Activated CD8-positive, alpha-beta T cell treated with anti-CD3 and anti-CD28 coated beads, Interleukin-2, amount 10 ng/mL, durations not matched to agents 7 days and 5 days (primary cell): Measurements from ENCODE around the gene AUP1. TPM values are rescaled to one million over a fixed set of nuclear protein-coding genes. Genes with fewer than 3 reads are reported as not detected.

ENCODE experiments used
- ATAC-seq: fragments of 150-1000 bp; cut with Tn5 transposase; one replicate; pipeline ENCODE4 v1.10.0; 2021; ENCODE audit warnings: moderate library complexity
- CTCF ChIA-PET: fragments of 350-600 bp; sonication (Branson Sonifier 250); formaldehyde crosslinking; loops from one replicate; lab custom pipeline; 2021; ENCODE audit warnings: antibody characterized with exemption; lab: Charles Lee
- POLR2A ChIA-PET: fragments of 350-600 bp; sonication (Branson Sonifier 250); formaldehyde crosslinking; loops from one replicate; lab custom pipeline; 2021; ENCODE audit warnings: antibody characterized with exemption; lab: Charles Lee
- DNase-seq: peaks from one replicate; pipeline ENCODE4 v3.0.0-alpha.2; 2020
- H3K27ac Mint-ChIP-seq: one replicate; pipeline ENCODE4 v1.8.0; 2021; ENCODE audit warnings: mild to moderate bottlenecking, mixed read lengths
- H3K27me3 Mint-ChIP-seq: one replicate; pipeline ENCODE4 v1.8.0; 2021; ENCODE audit warnings: low read depth, mixed read lengths
- H3K36me3 Mint-ChIP-seq: one replicate; pipeline ENCODE4 v1.8.0; 2021; ENCODE audit warnings: low read depth, mixed read lengths
- H3K4me1 Mint-ChIP-seq: one replicate; pipeline ENCODE4 v1.8.0; 2021; ENCODE audit warnings: low read depth, mixed read lengths
- H3K4me3 Mint-ChIP-seq: one replicate; pipeline ENCODE4 v1.8.0; 2021; ENCODE audit warnings: mild to moderate bottlenecking, mixed read lengths
- H3K9me3 Mint-ChIP-seq: one replicate; pipeline ENCODE4 v1.8.0; 2022; ENCODE audit warnings: mixed read lengths; ENCODE audit not compliant: insufficient read depth
- total RNA-seq, 2 experiments: library from RNA; stranded (reverse); gene quantifications; one replicate each; pipeline ENCODE4 v1.2.3, GENCODE V29; 2021

The AUP1 gene
- total RNA-seq, 2 experiments from 2014 or later, result 119 to 123 TPM

DNA sequence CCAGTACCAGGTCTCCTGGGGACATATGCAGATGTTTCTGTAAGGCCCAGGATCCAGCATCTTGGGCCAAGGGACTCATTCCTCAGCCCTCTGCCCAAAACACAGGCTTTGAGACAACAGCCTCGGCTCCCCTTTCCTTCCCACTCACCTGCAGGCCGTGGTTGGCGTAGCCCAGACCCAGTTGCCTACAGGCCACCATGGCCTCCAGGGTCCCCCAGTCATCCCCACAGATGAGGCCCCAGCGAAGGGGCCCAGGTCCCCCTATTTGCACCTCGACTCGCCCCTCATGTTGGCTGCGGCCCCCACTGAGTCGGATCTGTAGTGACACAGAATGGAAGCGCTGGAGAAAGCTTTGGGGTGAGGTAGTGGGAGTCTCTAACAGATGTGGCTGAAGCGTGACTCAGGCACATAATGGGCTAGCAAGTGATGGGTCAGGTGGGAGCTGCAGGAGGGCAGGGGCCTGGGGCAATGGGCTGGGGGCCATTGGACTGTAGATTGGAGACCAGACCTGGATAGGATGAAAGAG, 6.0 kb upstream of the AUP1 start:
- DNase-seq (no peak), ATAC-seq (no peak)
- Mint-ChIP-seq H3K27ac (no peak overlapping the region), H3K4me3 (no peak overlapping the region), H3K36me3 (peaks cover 24% of the 10 kb centered on the region), H3K4me1 (peaks cover 42% of the 10 kb centered on the region), H3K9me3 (no peaks in the 10 kb centered on the region), H3K27me3 (peaks cover 27% of the 10 kb centered on the region)
- ChIA-PET CTCF (interaction anchor here (4.9 kb wide), 1 partner anchor 52 kb away, joined by 74 read pairs; no protein-coding TSS in a partner anchor), POLR2A (interaction anchor here (1.5 kb wide), 1 partner anchor 54 kb away, joined by 4 read pairs; no protein-coding TSS in a partner anchor)

DNA sequence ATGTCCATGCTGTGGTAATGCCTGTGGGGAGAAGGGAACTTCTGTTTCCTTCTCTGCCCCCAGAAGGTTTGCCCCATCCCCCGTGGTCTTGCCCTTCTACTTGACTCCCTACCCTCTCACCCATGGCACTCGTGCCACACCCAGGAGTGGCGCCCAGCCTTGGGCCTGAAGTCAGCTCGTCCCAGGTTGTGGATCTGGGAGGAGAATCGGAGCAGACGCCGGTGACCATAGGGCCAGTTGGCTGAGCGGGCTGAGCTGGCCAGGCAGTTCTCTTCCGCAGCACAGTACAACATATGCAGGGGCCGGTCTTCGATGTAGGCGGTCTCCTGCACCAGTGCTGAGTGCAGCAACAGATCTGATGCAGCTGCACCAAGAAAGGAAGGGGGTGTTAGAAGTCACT, 4.9 kb upstream of the AUP1 start:
- POLR2A ChIA-PET, result no interaction called here
- no peak overlapping the region for H3K4me3 Mint-ChIP-seq
- CTCF ChIA-PET, result interaction anchor here (1.4 to 4.9 kb wide), 2 partner anchors 53 to 78 kb away, joined by 3 to 74 read pairs; no protein-coding TSS in a partner anchor
- peaks cover 25% of the 10 kb centered on the region for H3K27me3 Mint-ChIP-seq
- H3K9me3 Mint-ChIP-seq, result no peaks in the 10 kb centered on the region
- no peak overlapping the region for H3K27ac Mint-ChIP-seq
- H3K4me1 Mint-ChIP-seq, result peaks cover 39% of the 10 kb centered on the region
- no peak for DNase-seq
- H3K36me3 Mint-ChIP-seq, result peaks cover 26% of the 10 kb centered on the region
- ATAC-seq, result no peak

DNA sequence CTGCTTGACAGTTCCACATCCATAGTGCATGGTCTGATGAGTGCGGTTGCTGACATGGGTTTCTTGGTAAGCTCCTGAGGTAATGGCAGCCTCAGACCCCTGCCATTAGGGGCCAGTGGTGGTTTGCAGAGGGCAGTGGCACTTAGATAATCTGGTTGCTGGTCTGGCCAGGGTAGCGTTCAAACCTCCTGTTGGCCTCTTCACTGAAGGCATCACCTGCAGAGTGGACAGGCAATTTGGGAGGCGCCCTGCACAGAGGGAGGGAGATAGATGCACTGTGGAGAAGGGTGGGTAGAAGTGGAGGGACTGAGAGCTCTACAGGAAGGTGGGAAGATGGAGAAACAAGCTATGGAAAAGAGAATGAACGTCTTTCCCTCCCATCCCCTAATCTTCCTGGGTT, 4.0 kb upstream of the AUP1 start:
- DNase-seq (no peak), ATAC-seq (no peak)
- Mint-ChIP-seq H3K27ac (no peak overlapping the region), H3K9me3 (no peaks in the 10 kb centered on the region), H3K4me1 (peaks cover 33% of the 10 kb centered on the region), H3K4me3 (no peak overlapping the region), H3K36me3 (peaks cover 30% of the 10 kb centered on the region), H3K27me3 (peaks cover 15% of the 10 kb centered on the region)
- CTCF ChIA-PET, result interaction anchor here (1.4 to 5.0 kb wide), 5 partner anchors 12 to 77 kb away, joined by 3 to 76 read pairs (median 23); partner anchors contain the start of genes CCDC142, PCGF1 and TTC31
- POLR2A ChIA-PET, result interaction anchor here (0.6 to 1.4 kb wide), 2 partner anchors 18 to 595 kb away, joined by 4 read pairs; no protein-coding TSS in a partner anchor

GRCh38 chr2:74532222-74532621, 2.7 kb upstream of the AUP1 start:
- ATAC-seq (no peak), DNase-seq (no peak)
- H3K27ac Mint-ChIP-seq, result peak overlapping the region; percentile 46
- H3K9me3 Mint-ChIP-seq, result no peaks in the 10 kb centered on the region
- H3K4me1 Mint-ChIP-seq, result peaks cover 38% of the 10 kb centered on the region
- peak overlapping the region; percentile 95 for H3K4me3 Mint-ChIP-seq
- peaks cover 4% of the 10 kb centered on the region for H3K27me3 Mint-ChIP-seq
- CTCF ChIA-PET, result interaction anchor here (0.7 to 5.0 kb wide), 32 partner anchors 8 to 282 kb away, joined by 3 to 76 read pairs (median 5); partner anchors contain the start of genes C2orf81, CCDC142, INO80B and LBX2
- POLR2A ChIA-PET, result interaction anchor here (0.8 to 5.1 kb wide), 9 partner anchors 19 to 78 kb away, joined by 3 to 33 read pairs (median 5); partner anchors contain the start of genes CCDC142, INO80B, MRPL53 and TTC31
- peaks cover 43% of the 10 kb centered on the region for H3K36me3 Mint-ChIP-seq

DNA sequence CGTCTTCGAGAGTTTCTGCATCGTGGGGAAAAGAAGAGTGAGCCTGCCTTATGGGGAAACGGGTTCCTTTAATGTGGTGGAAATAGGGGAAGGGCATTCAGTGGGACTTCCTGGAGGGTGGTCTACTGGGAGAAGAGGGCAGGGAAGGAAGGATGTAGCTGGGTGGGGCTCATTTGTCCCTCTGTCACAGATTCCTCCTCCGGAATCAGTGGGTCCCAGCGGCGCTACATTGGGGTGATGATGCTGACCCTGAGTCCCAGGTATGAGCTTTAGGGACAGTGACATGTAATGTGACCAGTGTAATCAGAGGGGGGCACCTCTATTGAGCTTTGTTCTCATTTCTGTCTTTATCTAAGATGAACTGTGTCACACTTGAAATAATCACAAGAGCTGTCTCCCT, 2.2 kb upstream of the AUP1 start:
- DNase-seq (no peak), ATAC-seq (no peak)
- CTCF ChIA-PET, result interaction anchor here (0.7 to 5.0 kb wide), 32 partner anchors 9 to 281 kb away, joined by 3 to 76 read pairs (median 5); partner anchors contain the start of genes C2orf81, CCDC142, INO80B and LBX2
- no peaks in the 10 kb centered on the region for H3K9me3 Mint-ChIP-seq
- H3K4me1 Mint-ChIP-seq, result peaks cover 41% of the 10 kb centered on the region
- H3K27ac Mint-ChIP-seq, result peak overlapping the region; percentile 46
- POLR2A ChIA-PET, result interaction anchor here (0.8 to 5.1 kb wide), 14 partner anchors 8 to 77 kb away, joined by 3 to 33 read pairs (median 6); partner anchors contain the start of genes CCDC142, INO80B, MRPL53 and TTC31
- peaks cover 48% of the 10 kb centered on the region for H3K36me3 Mint-ChIP-seq
- H3K4me3 Mint-ChIP-seq, result peak overlapping the region; percentile 95
- H3K27me3 Mint-ChIP-seq, result no peaks in the 10 kb centered on the region

- ATAC-seq, result peak; percentile 24
- peak overlapping the region; percentile 93 for H3K27ac Mint-ChIP-seq
- peaks cover 50% of the 10 kb centered on the region for H3K4me1 Mint-ChIP-seq
- ChIA-PET POLR2A (interaction anchor here (0.6 to 5.1 kb wide), 24 partner anchors 8 to 383 kb away, joined by 3 to 33 read pairs (median 5); partner anchors contain the start of genes CCDC142, INO80B, MOB1A and MRPL53), CTCF (interaction anchor here (0.7 to 5.0 kb wide), 23 partner anchors 11 to 259 kb away, joined by 3 to 76 read pairs (median 7); partner anchors contain the start of genes CCDC142, INO80B, LBX2 and PCGF1)
- no peaks in the 10 kb centered on the region for H3K9me3 Mint-ChIP-seq
- H3K4me3 Mint-ChIP-seq, result peak overlapping the region; percentile 95
- H3K27me3 Mint-ChIP-seq, result no peaks in the 10 kb centered on the region
- DNase-seq, result peak; percentile 64
- peaks cover 56% of the 10 kb centered on the region for H3K36me3 Mint-ChIP-seq
Observed at GRCh38 chr2:74530239-74531187, 1.0 kb upstream of the AUP1 start.

DNA sequence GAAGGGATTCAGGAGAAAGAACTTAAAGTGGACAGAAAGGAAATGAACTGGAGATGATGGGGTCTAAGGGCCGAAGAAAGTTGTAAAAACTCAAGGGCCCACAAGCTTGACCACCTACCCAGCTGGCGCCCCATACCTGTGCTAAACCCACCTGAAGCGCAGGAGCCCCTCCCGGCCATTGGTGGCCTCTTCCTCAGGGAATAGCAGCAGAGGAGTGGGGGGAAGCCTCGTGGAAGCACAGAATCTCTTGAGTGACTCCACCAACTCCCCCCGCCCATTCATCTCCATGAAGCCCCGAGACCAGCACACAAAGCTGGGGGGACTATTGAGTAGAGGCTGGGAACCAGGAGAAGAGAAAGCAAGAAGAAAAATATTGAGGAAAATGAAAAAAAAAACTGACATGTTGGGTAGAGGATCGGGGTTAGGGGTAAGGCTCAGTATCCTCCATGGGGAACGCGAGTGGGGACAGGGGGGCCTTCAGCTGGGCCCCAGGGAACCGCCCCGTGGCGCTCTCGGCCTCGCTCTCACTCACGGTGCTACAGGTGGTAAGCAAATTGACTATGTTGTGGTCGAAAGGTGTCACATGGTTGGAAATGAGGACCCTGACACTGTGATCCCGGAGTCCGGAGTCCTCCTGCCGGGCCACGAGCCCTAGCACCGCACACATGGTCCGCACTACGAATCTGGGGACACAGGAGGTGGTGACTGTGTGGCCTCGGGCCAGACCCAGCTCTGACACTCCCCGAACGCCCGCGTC, 728 bp downstream of the AUP1 start:
- H3K27ac Mint-ChIP-seq, result peak overlapping the region; percentile 93
- H3K36me3 Mint-ChIP-seq, result peaks cover 59% of the 10 kb centered on the region
- ATAC-seq (peak; percentile 7), DNase-seq (peak; percentile 50)
- H3K27me3 Mint-ChIP-seq, result no peaks in the 10 kb centered on the region
- ChIA-PET CTCF (interaction anchor here (0.8 to 5.0 kb wide), 11 partner anchors 9 to 73 kb away, joined by 3 to 76 read pairs (median 5); partner anchors contain the start of genes CCDC142, INO80B, LBX2 and PCGF1), POLR2A (interaction anchor here (0.9 to 5.1 kb wide), 18 partner anchors 8 to 557 kb away, joined by 3 to 33 read pairs (median 5); partner anchors contain the start of genes CCDC142, INO80B, LBX2 and MRPL53)
- H3K9me3 Mint-ChIP-seq, result no peaks in the 10 kb centered on the region
- H3K4me1 Mint-ChIP-seq, result peaks cover 50% of the 10 kb centered on the region
- H3K4me3 Mint-ChIP-seq, result peak overlapping the region; percentile 95

DNA sequence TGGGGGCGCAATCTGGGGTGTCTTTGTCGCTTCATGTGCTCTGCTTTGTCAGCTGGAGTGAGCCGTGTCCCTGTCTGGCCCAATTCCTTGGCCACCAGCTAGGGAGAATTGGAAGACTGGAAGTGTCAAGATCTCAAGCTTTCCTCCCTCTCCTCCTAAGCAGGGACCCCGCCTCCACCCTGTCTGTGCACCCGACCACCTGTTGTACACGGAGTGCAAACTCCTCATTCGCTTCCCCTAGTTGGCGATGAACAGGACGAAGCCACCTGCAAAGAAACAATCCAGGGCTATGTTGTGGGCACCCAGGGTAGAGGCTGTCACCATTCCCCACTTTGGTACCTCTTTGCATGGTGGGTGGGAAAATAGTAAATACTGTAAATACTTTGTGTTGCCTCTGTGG, 1.8 kb downstream of the AUP1 start:
- H3K4me1 Mint-ChIP-seq, result peaks cover 54% of the 10 kb centered on the region
- no peaks in the 10 kb centered on the region for H3K27me3 Mint-ChIP-seq
- H3K27ac Mint-ChIP-seq, result peak overlapping the region; percentile 60
- H3K36me3 Mint-ChIP-seq, result peaks cover 55% of the 10 kb centered on the region
- CTCF ChIA-PET, result interaction anchor here (2.7 to 4.5 kb wide), 2 partner anchors 21 to 59 kb away, joined by 9 to 41 read pairs; partner anchors contain the start of gene PCGF1
- ATAC-seq (no peak), DNase-seq (no peak)
- peak overlapping the region; percentile 95 for H3K4me3 Mint-ChIP-seq
- POLR2A ChIA-PET, result interaction anchor here (1.9 to 5.1 kb wide), 2 partner anchors 46 kb away, joined by 7 to 33 read pairs; partner anchors contain the start of genes CCDC142 and TTC31
- no peaks in the 10 kb centered on the region for H3K9me3 Mint-ChIP-seq

DNA sequence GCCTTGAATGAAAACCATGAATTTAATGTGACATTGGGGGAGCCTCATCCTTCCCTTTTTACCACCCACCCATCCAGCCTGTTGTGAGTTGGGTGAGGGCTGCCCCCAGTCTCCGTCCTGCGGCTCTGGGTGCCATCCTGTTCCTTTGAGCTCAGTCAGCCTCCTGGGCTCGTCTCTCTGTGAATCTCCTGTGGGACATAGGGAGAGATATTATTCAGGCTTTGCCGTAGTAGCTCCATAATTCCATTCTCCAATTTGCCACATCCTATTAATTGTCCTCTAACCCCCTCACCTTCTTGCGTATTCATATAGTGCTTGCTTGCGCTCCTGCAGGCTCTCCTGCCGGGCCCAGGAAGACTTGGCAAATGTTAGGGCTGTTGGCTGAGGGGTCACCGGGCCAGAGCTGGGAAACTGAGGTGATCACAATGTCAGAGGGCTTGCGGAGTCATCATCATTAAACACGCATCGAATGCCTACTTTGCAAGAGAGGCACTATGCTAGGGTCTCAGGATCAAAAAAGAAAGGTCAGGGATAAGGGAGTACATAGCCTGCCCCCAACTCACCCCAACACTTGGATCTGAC, 2.8 kb downstream of the AUP1 start:
- H3K4me1 Mint-ChIP-seq, result peaks cover 46% of the 10 kb centered on the region
- CTCF ChIA-PET, result interaction anchor here (1.0 to 4.5 kb wide), 5 partner anchors 10 to 60 kb away, joined by 3 to 41 read pairs (median 4); partner anchors contain the start of genes CCDC142 and TTC31
- H3K4me3 Mint-ChIP-seq, result no peak overlapping the region
- no peaks in the 10 kb centered on the region for H3K9me3 Mint-ChIP-seq
- POLR2A ChIA-PET, result interaction anchor here (1.1 to 1.9 kb wide), 3 partner anchors 12 to 45 kb away, joined by 3 to 7 read pairs (median 4); partner anchors contain the start of genes CCDC142 and TTC31
- H3K27me3 Mint-ChIP-seq, result peaks cover 7% of the 10 kb centered on the region
- ATAC-seq (no peak), DNase-seq (no peak)
- peaks cover 45% of the 10 kb centered on the region for H3K36me3 Mint-ChIP-seq
- H3K27ac Mint-ChIP-seq, result no peak overlapping the region
